Effector memory CD4-positive, alpha-beta T cell (primary cell): ENCODE measurements around the gene CREB5.

Experiments
- DNase-seq, 3 donors: peaks; one replicate each; pipeline ENCODE4 v3.0.0-alpha.2; 2020
- H3K27ac ChIP-seq: 2 replicates; pipeline ENCODE4 v1.7.0; 2013; ENCODE audit warnings: mild to moderate bottlenecking, low read length, moderate library complexity; ENCODE audit not compliant: insufficient read depth, poor library complexity, severe bottlenecking
- H3K27me3 ChIP-seq: replicated peaks from 2 replicates; pipeline ENCODE4 v1.7.0; 2013; ENCODE audit warnings: mild to moderate bottlenecking, low read length; ENCODE audit not compliant: insufficient read depth, control insufficient read depth, poor library complexity, severe bottlenecking
- H3K36me3 ChIP-seq: 2 replicates; pipeline ENCODE4 v1.7.0; 2013; ENCODE audit warnings: mild to moderate bottlenecking, low read length, moderate library complexity; ENCODE audit not compliant: control insufficient read depth, insufficient read depth
- H3K4me1 ChIP-seq: 2 replicates; pipeline ENCODE4 v1.7.0; 2013; ENCODE audit warnings: low read length, mild to moderate bottlenecking; ENCODE audit not compliant: control insufficient read depth, insufficient read depth, poor library complexity, severe bottlenecking
- H3K4me3 ChIP-seq: 2 replicates; pipeline ENCODE4 v1.7.0; 2013; ENCODE audit warnings: low read length, low read depth, mild to moderate bottlenecking; ENCODE audit not compliant: insufficient read depth, poor library complexity, severe bottlenecking
- H3K9me3 ChIP-seq: 2 replicates; pipeline ENCODE4 v1.7.0; 2013; ENCODE audit warnings: mild to moderate bottlenecking, low read length, moderate library complexity; ENCODE audit not compliant: control insufficient read depth

CREB5 gene

DNA sequence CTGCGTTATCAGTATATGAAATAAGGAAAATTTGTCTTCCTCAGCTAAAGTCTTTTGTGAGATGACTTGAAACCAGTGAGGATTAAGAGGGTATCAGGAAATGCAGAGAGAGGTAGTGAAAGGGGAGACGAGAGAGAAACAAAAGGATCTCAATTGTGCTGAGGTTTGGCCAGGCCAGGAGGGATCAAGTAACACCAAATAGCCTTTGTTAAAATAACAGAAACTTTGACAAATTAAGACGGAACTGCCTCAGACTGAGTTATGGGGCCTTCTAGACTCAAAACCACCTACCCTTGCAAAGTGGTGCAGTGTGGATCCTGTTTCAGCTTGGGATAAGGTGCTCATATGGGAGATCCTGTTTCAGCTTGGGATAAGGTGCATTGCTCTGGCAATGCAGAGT is 263.1 kb downstream of the CREB5 start:
- Histone ChIP-seq H3K27ac (no peak overlapping the region), H3K4me3 (no peak overlapping the region), H3K9me3 (no peaks in the 10 kb centered on the region), H3K27me3 (no peaks in the 10 kb centered on the region), H3K4me1 (no peaks in the 10 kb centered on the region), H3K36me3 (no peaks in the 10 kb centered on the region)
- DNase-seq: no peak

GRCh38 chr7:28677668-28678067 is 265.4 kb downstream of the CREB5 start:
- no peak for DNase-seq
- Histone ChIP-seq H3K4me3 (no peak overlapping the region), H3K36me3 (no peaks in the 10 kb centered on the region), H3K27ac (no peak overlapping the region), H3K9me3 (no peaks in the 10 kb centered on the region), H3K4me1 (no peaks in the 10 kb centered on the region), H3K27me3 (no peaks in the 10 kb centered on the region)

DNA sequence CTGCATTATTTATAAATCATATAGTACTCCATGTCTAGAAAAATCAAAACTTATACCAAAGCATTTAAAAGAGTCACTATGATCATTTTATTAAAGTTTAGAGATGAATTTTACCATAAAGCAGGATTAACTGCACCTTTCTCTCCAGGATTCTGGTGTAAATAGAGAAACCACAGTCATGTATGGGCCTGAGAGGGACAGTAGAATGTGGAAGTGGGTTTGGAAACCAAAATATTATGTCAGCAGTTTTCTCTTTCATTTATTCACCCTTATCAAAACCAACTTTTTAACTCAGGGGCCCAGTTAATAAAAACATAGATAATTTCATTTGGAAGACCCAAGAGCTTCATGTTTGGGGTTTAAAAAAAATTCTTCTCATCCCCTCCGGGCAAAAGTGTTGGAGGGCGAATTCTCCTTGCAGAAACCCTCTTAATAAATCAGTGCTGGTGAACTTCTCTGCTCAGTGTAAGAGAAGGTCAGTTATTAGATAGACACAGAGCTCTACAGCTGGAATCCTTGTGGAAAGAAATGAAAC is 266.2 kb downstream of the CREB5 start:
- no peak overlapping the region for H3K4me3 ChIP-seq
- H3K27ac ChIP-seq: no peak overlapping the region
- no peak for DNase-seq
- H3K36me3 ChIP-seq: no peaks in the 10 kb centered on the region
- H3K27me3 ChIP-seq: no peaks in the 10 kb centered on the region
- H3K4me1 ChIP-seq: no peaks in the 10 kb centered on the region
- H3K9me3 ChIP-seq: no peaks in the 10 kb centered on the region

GRCh38 chr7:28681693-28682310 is 269.5 kb downstream of the CREB5 start:
- Histone ChIP-seq H3K4me3 (no peak overlapping the region), H3K4me1 (no peaks in the 10 kb centered on the region), H3K27ac (no peak overlapping the region)

GRCh38 chr7:28682801-28683200 is 270.5 kb downstream of the CREB5 start:
- DNase-seq: no peak
- Histone ChIP-seq H3K27ac (no peak overlapping the region), H3K9me3 (no peaks in the 10 kb centered on the region), H3K36me3 (no peaks in the 10 kb centered on the region), H3K4me3 (no peak overlapping the region), H3K27me3 (no peaks in the 10 kb centered on the region), H3K4me1 (no peaks in the 10 kb centered on the region)

More at GRCh38 chr7:28681693-28682310, 269.5 kb downstream of the CREB5 start:
- Histone ChIP-seq H3K27me3 (no peaks in the 10 kb centered on the region), H3K36me3 (no peaks in the 10 kb centered on the region), H3K9me3 (no peaks in the 10 kb centered on the region)
- no peak for DNase-seq

DNA sequence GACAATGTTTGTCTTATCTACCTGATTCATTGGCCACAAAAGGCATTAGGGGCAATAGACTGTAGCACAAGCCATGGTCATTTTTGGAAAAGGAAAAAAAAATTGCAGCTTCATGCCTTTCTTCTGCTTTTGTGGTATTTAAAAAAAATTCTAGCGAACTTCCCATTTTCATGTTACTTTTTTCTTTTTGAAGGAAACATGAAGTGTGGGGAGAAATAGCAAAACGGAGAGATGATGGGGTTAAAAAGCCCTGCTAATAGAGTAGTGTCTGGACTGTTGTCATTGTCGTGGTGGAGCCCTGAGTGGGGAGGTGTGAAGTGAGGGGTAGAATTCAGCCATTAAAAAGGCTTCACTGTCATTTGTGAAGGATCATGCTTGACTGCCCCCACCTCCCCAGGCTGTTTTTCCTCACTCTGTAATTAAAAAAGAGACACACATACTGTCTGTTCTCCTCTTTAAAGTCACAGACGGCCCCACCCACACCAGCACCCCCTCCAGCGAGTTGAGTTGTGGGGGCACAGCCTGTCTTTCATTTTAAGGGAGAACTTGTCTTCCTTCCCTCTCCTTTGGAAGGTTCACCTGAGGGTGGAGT is 272.4 kb downstream of the CREB5 start:
- no peak for DNase-seq
- Histone ChIP-seq H3K27me3 (no peaks in the 10 kb centered on the region), H3K36me3 (no peaks in the 10 kb centered on the region), H3K27ac (no peak overlapping the region), H3K4me3 (no peak overlapping the region), H3K4me1 (no peaks in the 10 kb centered on the region), H3K9me3 (no peaks in the 10 kb centered on the region)

GRCh38 chr7:28685242-28685643 is 272.9 kb downstream of the CREB5 start:
- no peak overlapping the region for H3K27ac ChIP-seq
- no peaks in the 10 kb centered on the region for H3K36me3 ChIP-seq
- no peak for DNase-seq
- H3K27me3 ChIP-seq: no peaks in the 10 kb centered on the region
- H3K4me1 ChIP-seq: no peaks in the 10 kb centered on the region
- no peaks in the 10 kb centered on the region for H3K9me3 ChIP-seq
- H3K4me3 ChIP-seq: no peak overlapping the region

DNA sequence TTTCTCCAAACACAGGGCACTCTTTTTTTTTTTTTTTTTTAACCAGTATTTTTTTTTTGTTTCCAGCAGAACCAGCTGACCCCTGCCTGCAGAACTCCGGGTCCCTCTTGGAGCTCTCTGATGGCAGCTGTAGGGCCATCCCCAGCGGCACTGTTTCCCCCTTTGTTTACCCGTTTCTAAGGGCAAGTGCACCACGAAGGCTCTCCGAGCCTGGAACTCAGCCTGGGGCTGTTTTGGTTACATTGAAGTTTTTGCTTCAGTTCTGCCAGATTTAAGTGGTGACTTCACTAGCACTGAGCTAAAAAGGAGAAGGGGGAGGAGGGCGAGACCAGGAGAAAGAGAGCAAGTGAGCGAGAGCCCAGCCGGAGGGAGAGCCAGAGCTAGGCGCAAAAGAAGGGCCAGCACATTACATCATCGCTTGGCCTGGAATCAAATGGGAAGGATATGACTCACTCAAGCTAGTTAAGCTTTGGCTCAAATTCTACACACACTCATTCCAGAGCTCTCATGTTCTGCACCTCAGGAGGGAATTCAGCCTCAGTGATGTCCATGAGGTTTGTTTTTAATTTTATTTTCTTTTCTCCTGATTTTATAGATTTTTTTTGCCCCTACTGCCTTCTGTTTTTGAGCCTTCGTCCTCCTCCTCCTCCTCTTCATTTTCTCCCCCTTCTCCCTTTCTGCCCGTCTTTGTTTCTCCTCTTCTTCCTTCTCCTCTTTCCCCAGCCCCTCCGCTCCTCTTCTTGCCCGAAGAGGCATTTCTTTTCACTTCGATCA is 273.5 kb downstream of the CREB5 start:
- Histone ChIP-seq H3K9me3 (no peaks in the 10 kb centered on the region), H3K4me1 (no peaks in the 10 kb centered on the region), H3K4me3 (no peak overlapping the region), H3K36me3 (no peaks in the 10 kb centered on the region), H3K27ac (no peak overlapping the region), H3K27me3 (no peaks in the 10 kb centered on the region)
- DNase-seq: no peak

DNA sequence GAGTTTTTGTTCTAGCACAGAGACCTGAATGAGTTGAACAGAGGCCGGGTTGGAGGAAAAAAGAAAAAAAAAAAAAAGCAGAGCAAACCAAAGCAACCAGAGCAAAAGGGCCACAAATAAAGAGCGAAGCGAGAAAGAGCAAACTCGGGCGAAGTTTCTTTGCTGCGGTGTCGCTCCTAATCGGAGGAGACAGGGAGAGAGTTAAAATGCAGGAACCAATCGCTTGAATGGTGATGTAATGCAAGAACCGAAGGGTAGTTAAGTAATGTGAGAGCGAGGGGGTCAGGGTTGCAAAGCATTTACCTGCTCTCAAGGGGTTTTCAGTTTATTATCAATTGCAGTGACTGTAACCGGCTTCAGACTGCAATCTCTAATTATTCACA is 274.1 kb downstream of the CREB5 start:
- H3K4me1 ChIP-seq: no peaks in the 10 kb centered on the region
- no peak for DNase-seq
- no peak overlapping the region for H3K27ac ChIP-seq
- no peaks in the 10 kb centered on the region for H3K27me3 ChIP-seq
- no peaks in the 10 kb centered on the region for H3K36me3 ChIP-seq
- H3K9me3 ChIP-seq: no peaks in the 10 kb centered on the region
- H3K4me3 ChIP-seq: no peak overlapping the region

- Histone ChIP-seq H3K4me3 (no peak overlapping the region), H3K9me3 (no peaks in the 10 kb centered on the region), H3K27ac (no peak overlapping the region), H3K4me1 (no peaks in the 10 kb centered on the region), H3K36me3 (no peaks in the 10 kb centered on the region), H3K27me3 (no peaks in the 10 kb centered on the region)
- DNase-seq: no peak
Observed at GRCh38 chr7:28687537-28687936, 275.2 kb downstream of the CREB5 start.
